H1 (cell line): ENCODE results near the gene LCE7A. TPM values are rescaled to one million over a fixed set of nuclear protein-coding genes. Genes with fewer than 3 reads are reported as not detected.

Experiments
- CTCF ChIA-PET: fragments of 300-600 bp; sonication (Branson Sonifier 250); formaldehyde crosslinking; loops from one replicate; lab custom pipeline; 2021; ENCODE audit not compliant: partially characterized antibody; lab: Charles Lee
- POLR2A ChIA-PET: fragments of 300-600 bp; sonication (Branson Sonifier 250); formaldehyde crosslinking; loops from one replicate; lab custom pipeline; 2021; ENCODE audit warnings: inconsistent platforms; ENCODE audit not compliant: partially characterized antibody; lab: Charles Lee
- DNase-seq, 2 experiments: peaks; one replicate each; pipeline versions ENCODE4 v3.0.0 to v3.0.0-alpha.2; 2010 to 2022; ENCODE audit warnings: low spot score in 2 of 2, low read depth in 1 of 2, mixed read lengths in 1 of 2
- FAIRE-seq: peaks from 2 replicates; lab custom pipeline; 2011; peaks lifted over from hg19 to GRCh38; lab: Jason Lieb, UNC
- H2AFZ ChIP-seq: 2 replicates; pipeline ENCODE4 v1.8.1; 2012; ENCODE audit warnings: low read length, inconsistent platforms
- H2AK5ac ChIP-seq: 2 replicates; pipeline ENCODE4 v1.6.1; 2013; ENCODE audit warnings: low read depth, low read length
- H2BK120ac ChIP-seq: replicated peaks from 2 replicates; pipeline ENCODE3; 2013; ENCODE audit warnings: low read depth, low read length, inconsistent platforms
- H2BK12ac ChIP-seq: 2 replicates; pipeline ENCODE4 v1.6.1; 2013; ENCODE audit warnings: low read depth, low read length
- H2BK15ac ChIP-seq: 2 replicates; pipeline ENCODE4 v1.6.1; 2013; ENCODE audit warnings: low read length
- H2BK20ac ChIP-seq: 2 replicates; pipeline ENCODE4 v1.6.1; 2013; ENCODE audit warnings: low read length
- H2BK5ac ChIP-seq: 2 replicates; pipeline ENCODE4 v1.6.1; 2013; ENCODE audit warnings: low read depth, low read length
- H3K14ac ChIP-seq: 2 replicates; pipeline ENCODE4 v1.6.1; 2013; ENCODE audit warnings: inconsistent platforms; ENCODE audit not compliant: insufficient read length
- H3K18ac ChIP-seq: 2 replicates; pipeline ENCODE4 v1.6.1; 2013; ENCODE audit warnings: low read length; ENCODE audit errors: extremely low read depth
- H3K23ac ChIP-seq: 2 replicates; pipeline ENCODE4 v1.6.1; 2013; ENCODE audit warnings: inconsistent platforms; ENCODE audit not compliant: insufficient read length
- H3K23me2 ChIP-seq: 2 replicates; pipeline ENCODE4 v1.6.1; 2013; ENCODE audit warnings: low read depth, low read length
- H3K27ac ChIP-seq: 2 replicates; pipeline ENCODE4 v1.6.1; 2011; ENCODE audit warnings: low read depth, low read length, inconsistent platforms
- H3K27me3 ChIP-seq, 4 experiments: replicated peaks in 1 of 4; 1 replicate in 1 of 4; 2 replicates in 3 of 4; pipeline versions ENCODE4 v1.6.1 to v1.8.1; 2011 to 2013; ENCODE audit warnings: low read length in 3 of 4, mild to moderate bottlenecking in 3 of 4, inconsistent platforms in 2 of 4, mixed read lengths in 2 of 4, moderate library complexity in 1 of 4; ENCODE audit not compliant: control insufficient read depth in 3 of 4, insufficient read depth in 3 of 4; ENCODE audit errors: extremely low read depth in 1 of 4
- H3K36me3 ChIP-seq, 4 experiments: 2 replicates each; pipeline versions ENCODE4 v1.6.1 to v1.8.1; 2011 to 2013; ENCODE audit warnings: mild to moderate bottlenecking in 4 of 4, low read length in 3 of 4, moderate library complexity in 2 of 4, control low read depth in 1 of 4, inconsistent platforms in 1 of 4; ENCODE audit not compliant: insufficient read depth in 4 of 4, control insufficient read depth in 2 of 4
- H3K4ac ChIP-seq: replicated peaks from 2 replicates; pipeline ENCODE3; 2013; ENCODE audit warnings: low read length, low read depth, mixed read lengths, inconsistent platforms; ENCODE audit not compliant: insufficient read length
- H3K4me1 ChIP-seq, 4 experiments: replicated peaks in 1 of 4; 1 replicate in 1 of 4; 2 replicates in 3 of 4; pipeline versions ENCODE4 v1.6.1 to v1.8.1; 2011 to 2013; ENCODE audit warnings: low read length in 3 of 4, inconsistent platforms in 2 of 4, mixed read lengths in 1 of 4; ENCODE audit not compliant: insufficient read depth in 4 of 4, control insufficient read depth in 3 of 4
- H3K4me2 ChIP-seq, 2 experiments: 2 replicates each; pipeline versions ENCODE4 v1.6.1 to v1.8.1; 2011 to 2013; ENCODE audit warnings: low read depth in 2 of 2, low read length in 2 of 2, control low read depth in 1 of 2, inconsistent platforms in 1 of 2, mild to moderate bottlenecking in 1 of 2; ENCODE audit not compliant: insufficient read depth in 1 of 2
- H3K4me3 ChIP-seq, 4 experiments: fragments of 200-600, 300-600 bp in 1 of 4; sonication (generic), shearing (Covaris generic), sonication (Bioruptor Twin) in 1 of 4; 2 replicates each; pipeline versions ENCODE4 v1.5.1 to v1.8.1; 2011 to 2016; ENCODE audit warnings: low read length in 4 of 4, low read depth in 3 of 4, control low read depth in 2 of 4, inconsistent platforms in 2 of 4, mild to moderate bottlenecking in 2 of 4, mixed read lengths in 1 of 4, moderate library complexity in 1 of 4; ENCODE audit not compliant: insufficient read depth in 2 of 4; ENCODE audit errors: extremely low read depth in 1 of 4
- H3K56ac ChIP-seq: replicated peaks from 2 replicates; pipeline ENCODE3; 2013; ENCODE audit warnings: low read depth, mild to moderate bottlenecking, mixed read lengths, low read length, inconsistent platforms; ENCODE audit not compliant: insufficient read length
- H3K79me1 ChIP-seq: 2 replicates; pipeline ENCODE4 v1.6.1; 2013; ENCODE audit warnings: low read depth, low read length, control low read depth
- H3K79me2 ChIP-seq, 2 experiments: 2 replicates each; pipeline versions ENCODE4 v1.6.1 to v1.8.1; 2012 to 2013; ENCODE audit warnings: low read length in 2 of 2, mild to moderate bottlenecking in 2 of 2, inconsistent platforms in 1 of 2; ENCODE audit not compliant: insufficient read depth in 2 of 2, control insufficient read depth in 1 of 2
- H3K9ac ChIP-seq, 4 experiments: replicated peaks in 1 of 4; 1 replicate in 1 of 4; 2 replicates in 3 of 4; pipeline versions ENCODE4 v1.6.1 to v1.8.1; 2011 to 2013; ENCODE audit warnings: low read depth in 3 of 4, low read length in 3 of 4, control low read depth in 2 of 4, mild to moderate bottlenecking in 2 of 4, moderate library complexity in 2 of 4, inconsistent platforms in 1 of 4; ENCODE audit errors: extremely low read depth in 1 of 4
- H3K9me3 ChIP-seq, 2 experiments: 2 replicates each; pipeline versions ENCODE4 v1.6.1 to v1.8.1; 2012 to 2013; ENCODE audit warnings: mild to moderate bottlenecking in 2 of 2, moderate library complexity in 2 of 2, control low read depth in 1 of 2, inconsistent platforms in 1 of 2, low read depth in 1 of 2, low read length in 1 of 2, mixed read lengths in 1 of 2; ENCODE audit not compliant: insufficient read depth in 2 of 2
- H4K20me1 ChIP-seq, 2 experiments: replicated peaks in 1 of 2; 2 replicates each; pipeline versions ENCODE3 to v1.8.1; 2011 to 2013; ENCODE audit warnings: inconsistent platforms in 2 of 2, low read length in 2 of 2, mild to moderate bottlenecking in 1 of 2; ENCODE audit not compliant: insufficient read depth in 2 of 2, control insufficient read depth in 1 of 2
- H4K5ac ChIP-seq: 2 replicates; pipeline ENCODE4 v1.6.1; 2013; ENCODE audit warnings: low read length, low read depth, mixed read lengths, inconsistent platforms; ENCODE audit not compliant: insufficient read length
- H4K8ac ChIP-seq: 2 replicates; pipeline ENCODE4 v1.8.0; 2013; ENCODE audit warnings: mild to moderate bottlenecking, moderate library complexity, low read length, inconsistent platforms; ENCODE audit not compliant: insufficient read depth; ENCODE audit errors: extremely low read depth
- H4K91ac ChIP-seq: replicated peaks from 2 replicates; pipeline ENCODE3; 2013; ENCODE audit warnings: low read length, mixed read lengths, inconsistent platforms; ENCODE audit not compliant: insufficient read length
- CBX8 ChIP-seq: fragments of 300-800, 300-1000 bp; sonication (generic); IDR thresholded peaks from 2 replicates; pipeline ENCODE4 v1.7.1; 2016; ENCODE audit warnings: low read depth, low read length, borderline replicate concordance
- CEBPB ChIP-seq: IDR thresholded peaks from 2 replicates; pipeline ENCODE4 v1.6.1; 2012; ENCODE audit warnings: low read depth, low read length
- EZH2 ChIP-seq: fragments of 200-600 bp; sonication (generic); IDR thresholded peaks from 2 replicates; pipeline ENCODE4 v1.7.1; 2012; ENCODE audit warnings: low read depth, mild to moderate bottlenecking, moderate library complexity, low read length, inconsistent platforms; ENCODE audit not compliant: severe bottlenecking
- JUN ChIP-seq: IDR thresholded peaks from 2 replicates; pipeline ENCODE4 v1.6.1; 2011; ENCODE audit warnings: low read depth, mild to moderate bottlenecking, improper control_type of control experiment, low read length
- JUND ChIP-seq: IDR thresholded peaks from 2 replicates; pipeline ENCODE4 v1.6.1; 2011; ENCODE audit warnings: mild to moderate bottlenecking, improper control_type of control experiment, low read length
- TAF1 ChIP-seq: IDR thresholded peaks from 2 replicates; pipeline ENCODE4 v1.6.1; 2011; ENCODE audit warnings: mild to moderate bottlenecking, low read depth, low read length
- WGBS, 2 experiments: shearing (Covaris generic) in 1 of 2; methylation state at CpG; one replicate each; pipeline versions ENCODE4 v1.1.6 to v1.1.7; 2013 to 2015; ENCODE audit warnings: low lambda C conversion rate in 2 of 2, mixed read lengths in 2 of 2, inconsistent platforms in 1 of 2, low coverage in 1 of 2, missing lambda C conversion rate in 1 of 2; ENCODE audit not compliant: insufficient replicate concordance in 2 of 2, insufficient coverage in 1 of 2, insufficient read length in 1 of 2; ENCODE audit errors: extremely low coverage in 1 of 2, missing lambda C conversion rate in 1 of 2; 5-methylcytosine and 5-hydroxymethylcytosine counted together
- polyA plus RNA-seq, 7 experiments: library from polyadenylated mRNA; depleted of rRNA in 3 of 7; stranded (reverse) in 5 of 7; unstranded in 2 of 7; fragments of >200 nt in 5 of 7; fragments of 200-250 nt in 2 of 7; gene quantifications; 1 replicate in 5 of 7; 2 replicates in 1 of 7; 4 replicates in 1 of 7; pipeline versions ENCODE4 v1.2.1 to v1.2.3, GENCODE V29; 2011 to 2013; ENCODE audit warnings: missing spikeins in 2 of 7, mixed read lengths in 2 of 7
- total RNA-seq: library from RNA; stranded (reverse); fragmentation: NEBNext Ultra II Directional; extraction: Animal tissue kit (Norgen Biotek cat#: 25700); gene quantifications from 2 replicates; pipeline ENCODE4 v1.2.1, GENCODE V29; 2021

LCE7A gene
- total and polyA plus RNA-seq, 2 of the 8 experiments (the other 6 are each of a cell fraction or from before 2014, with no cell fraction given), result not detected

- ChIA-PET POLR2A (no interaction called here), CTCF (interaction anchor here (0.6 kb wide), 1 partner anchor 9 kb away, joined by 3 read pairs; no protein-coding TSS in a partner anchor)
- Histone ChIP-seq H3K36me3 (peaks cover 0 to 3% (median 0%) of the 10 kb centered on the region in 4 experiments; a peak in 1 of 8 replicates), H3K4me2 (no peak overlapping the region), H2AFZ (no peak overlapping the region), H4K8ac (no peak overlapping the region), H3K27me3 (no peaks in the 10 kb centered on the region), H3K9ac (no peak overlapping the region), H3K14ac (no peak overlapping the region), H3K23ac (no peak overlapping the region), H4K20me1 (no peaks in the 10 kb centered on the region), H3K27ac (no peak overlapping the region), H3K56ac (no peak overlapping the region), H3K79me1 (no peaks in the 10 kb centered on the region), H4K5ac (no peak overlapping the region), H3K9me3 (peaks cover 67 to 81% of the 10 kb centered on the region in 2 experiments), H3K23me2 (no peaks in the 10 kb centered on the region), H2BK12ac (no peak overlapping the region), H2BK5ac (no peak overlapping the region), H2AK5ac (no peak overlapping the region), H3K4me3 (no peak overlapping the region), H3K4me1 (no peaks in the 10 kb centered on the region), H2BK20ac (no peak overlapping the region), H3K79me2 (no peaks in the 10 kb centered on the region), H4K91ac (no peak overlapping the region), H3K4ac (no peak overlapping the region), H3K18ac (no peak overlapping the region), H2BK120ac (no peak overlapping the region), H2BK15ac (no peak overlapping the region)
- TF ChIP-seq JUN (no peak), EZH2 (no peak), CBX8 (no peak), CEBPB (no peak), JUND (no peak), TAF1 (no peak)
- FAIRE-seq, result no peak
- no peak for DNase-seq
- 68 to 100% methylated on average over 1 to 3 of the region's 3 CpGs for WGBS, 2 experiments
These were observed 333 bp downstream of the LCE7A start for GRCh38 chr1:152860129-152860528.
